ENCODE data around the gene SYNDIG1. TPM values are rescaled to one million over a fixed set of nuclear protein-coding genes. Genes with fewer than 3 reads are reported as not detected.

The SYNDIG1 gene
- total RNA-seq, 1 donor from 2014 or later, result 0.49 TPM

GRCh38 chr20:24443436-24443835, 26.0 kb upstream of the SYNDIG1 start:
- no peaks in the 10 kb centered on the region for H3K9me3 Mint-ChIP-seq
- no peak overlapping the region for H3K4me3 Mint-ChIP-seq
- no peaks in the 10 kb centered on the region for H3K36me3 Mint-ChIP-seq (ENCODE audit: low read depth)
- peaks cover 18% of the 10 kb centered on the region for H3K4me1 Mint-ChIP-seq
- no peak overlapping the region for H3K27ac Mint-ChIP-seq (ENCODE audit: unreplicated experiment)
- DNase-seq (ENCODE audit: low read depth, low spot score), result no peak
- TF ChIP-seq, protein P1, sequence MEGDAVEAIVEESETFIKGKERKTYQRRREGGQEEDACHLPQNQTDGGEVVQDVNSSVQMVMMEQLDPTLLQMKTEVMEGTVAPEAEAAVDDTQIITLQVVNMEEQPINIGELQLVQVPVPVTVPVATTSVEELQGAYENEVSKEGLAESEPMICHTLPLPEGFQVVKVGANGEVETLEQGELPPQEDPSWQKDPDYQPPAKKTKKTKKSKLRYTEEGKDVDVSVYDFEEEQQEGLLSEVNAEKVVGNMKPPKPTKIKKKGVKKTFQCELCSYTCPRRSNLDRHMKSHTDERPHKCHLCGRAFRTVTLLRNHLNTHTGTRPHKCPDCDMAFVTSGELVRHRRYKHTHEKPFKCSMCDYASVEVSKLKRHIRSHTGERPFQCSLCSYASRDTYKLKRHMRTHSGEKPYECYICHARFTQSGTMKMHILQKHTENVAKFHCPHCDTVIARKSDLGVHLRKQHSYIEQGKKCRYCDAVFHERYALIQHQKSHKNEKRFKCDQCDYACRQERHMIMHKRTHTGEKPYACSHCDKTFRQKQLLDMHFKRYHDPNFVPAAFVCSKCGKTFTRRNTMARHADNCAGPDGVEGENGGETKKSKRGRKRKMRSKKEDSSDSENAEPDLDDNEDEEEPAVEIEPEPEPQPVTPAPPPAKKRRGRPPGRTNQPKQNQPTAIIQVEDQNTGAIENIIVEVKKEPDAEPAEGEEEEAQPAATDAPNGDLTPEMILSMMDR (conservative IDR thresholded peaks at IDR 0.05), result no peak
- peaks cover 20% of the 10 kb centered on the region for H3K27me3 Mint-ChIP-seq (ENCODE audit: low read depth)

DNA sequence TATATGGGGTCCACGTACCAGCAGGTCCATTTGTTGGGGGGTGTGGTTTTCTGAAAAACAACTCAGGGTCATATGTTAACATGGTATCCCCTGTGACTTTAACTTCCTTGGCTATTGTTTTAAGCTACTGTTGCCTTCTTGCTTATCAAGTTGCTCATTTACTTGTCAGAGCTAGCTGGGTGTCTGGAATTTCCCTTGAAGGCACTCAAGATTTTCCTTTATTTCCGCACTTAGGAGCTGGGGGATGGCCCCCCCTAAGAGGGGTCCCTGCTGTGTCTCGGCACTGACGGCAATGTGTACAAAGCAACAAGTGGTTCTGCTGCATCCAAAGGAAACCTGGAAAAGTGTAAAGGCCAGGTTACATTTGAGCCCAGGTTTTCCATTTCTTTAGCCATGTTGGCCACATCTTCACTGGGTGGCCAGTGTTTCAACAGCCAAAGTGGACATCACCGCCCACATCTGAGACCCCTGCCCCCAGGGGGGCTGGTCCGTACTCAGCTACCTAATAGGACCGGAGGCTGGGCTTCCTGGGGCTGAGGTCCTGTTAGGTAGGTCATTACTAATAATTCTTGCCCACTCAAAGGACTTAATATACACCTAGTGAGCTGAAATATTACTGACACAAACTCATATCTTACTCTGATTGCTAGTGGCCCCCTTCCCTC, 24.8 kb upstream of the SYNDIG1 start:
- H3K36me3 Mint-ChIP-seq (ENCODE audit: low read depth), result no peaks in the 10 kb centered on the region
- H3K27ac Mint-ChIP-seq (ENCODE audit: unreplicated experiment), result no peak overlapping the region
- peaks cover 18% of the 10 kb centered on the region for H3K4me1 Mint-ChIP-seq
- H3K27me3 Mint-ChIP-seq (ENCODE audit: low read depth), result peaks cover 21% of the 10 kb centered on the region
- H3K9me3 Mint-ChIP-seq, result no peaks in the 10 kb centered on the region
- TF ChIP-seq, protein P1 (conservative IDR thresholded peaks at IDR 0.05), result no peak
- DNase-seq (ENCODE audit: low read depth, low spot score), result no peak
- no peak overlapping the region for H3K4me3 Mint-ChIP-seq

DNA sequence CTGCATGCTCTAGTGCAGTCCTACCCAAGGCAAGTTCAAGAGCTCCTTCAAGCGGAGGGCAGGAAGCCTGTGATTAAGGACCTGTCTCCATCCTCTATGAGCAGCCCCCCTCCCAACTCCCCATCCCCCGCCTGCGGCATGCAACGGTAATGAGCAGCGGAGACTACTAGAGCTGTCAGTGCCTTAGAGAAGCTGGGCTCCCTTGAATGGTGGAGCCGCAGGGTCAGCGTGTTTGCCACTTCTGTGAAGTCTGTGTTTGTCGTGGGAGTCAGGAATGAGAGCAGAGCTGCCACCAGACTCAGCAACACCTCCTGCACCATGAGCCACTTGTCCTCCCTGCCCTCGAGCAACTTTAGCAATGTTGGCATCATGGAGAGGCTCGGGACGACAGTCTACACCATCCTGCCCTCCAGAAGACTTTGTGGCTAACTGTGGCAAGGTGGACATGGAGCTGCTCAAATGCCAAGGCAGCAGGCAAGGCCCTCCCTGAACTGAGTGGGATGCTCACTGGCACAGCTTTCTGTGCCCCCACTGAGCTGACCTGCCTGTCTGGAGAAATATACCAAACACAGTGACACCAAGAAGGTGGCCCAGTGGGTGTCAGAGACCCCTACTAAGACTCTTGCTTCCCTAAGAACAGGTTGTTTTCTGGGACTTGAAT, 23.8 kb upstream of the SYNDIG1 start:
- Mint-ChIP-seq H3K36me3 (ENCODE audit: low read depth) (no peaks in the 10 kb centered on the region), H3K27me3 (ENCODE audit: low read depth) (peaks cover 21% of the 10 kb centered on the region), H3K4me1 (peaks cover 18% of the 10 kb centered on the region), H3K4me3 (no peak overlapping the region), H3K27ac (ENCODE audit: unreplicated experiment) (no peak overlapping the region), H3K9me3 (no peaks in the 10 kb centered on the region)
- no peak for DNase-seq (ENCODE audit: low read depth, low spot score)
- TF ChIP-seq, protein P1 (conservative IDR thresholded peaks at IDR 0.05), result no peak

DNA sequence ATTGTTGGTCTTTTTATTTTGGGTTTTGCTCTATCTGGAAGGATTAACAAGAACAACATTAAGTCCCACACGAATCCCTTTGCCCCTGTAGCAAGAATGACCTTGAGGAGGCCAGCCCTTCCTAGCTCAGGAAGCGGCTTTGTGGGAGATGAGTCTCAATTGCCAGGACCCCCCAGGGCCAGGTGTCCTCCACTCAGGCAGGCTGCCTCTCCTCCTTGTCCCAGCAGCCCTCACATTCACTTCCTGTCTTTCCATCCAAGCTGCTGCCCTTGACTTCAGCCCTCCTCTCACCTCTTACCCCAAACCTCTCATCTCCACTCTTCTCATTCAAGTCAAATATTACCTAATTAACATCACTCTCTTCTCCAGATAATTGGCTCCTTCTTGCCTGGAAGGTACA, 22.6 kb upstream of the SYNDIG1 start:
- Mint-ChIP-seq H3K27ac (ENCODE audit: unreplicated experiment) (no peak overlapping the region), H3K27me3 (ENCODE audit: low read depth) (peaks cover 19% of the 10 kb centered on the region), H3K9me3 (no peaks in the 10 kb centered on the region), H3K4me1 (peaks cover 23% of the 10 kb centered on the region), H3K36me3 (ENCODE audit: low read depth) (no peaks in the 10 kb centered on the region), H3K4me3 (no peak overlapping the region)
- no peak for DNase-seq (ENCODE audit: low read depth, low spot score)
- TF ChIP-seq, protein P1 (conservative IDR thresholded peaks at IDR 0.05), result no peak

- Mint-ChIP-seq H3K9me3 (no peaks in the 10 kb centered on the region), H3K27ac (ENCODE audit: unreplicated experiment) (no peak overlapping the region), H3K27me3 (ENCODE audit: low read depth) (peaks cover 19% of the 10 kb centered on the region), H3K4me3 (no peak overlapping the region), H3K36me3 (ENCODE audit: low read depth) (no peaks in the 10 kb centered on the region), H3K4me1 (peaks cover 23% of the 10 kb centered on the region)
- DNase-seq (ENCODE audit: low read depth, low spot score), result no peak
- TF ChIP-seq, protein P1 (conservative IDR thresholded peaks at IDR 0.05), result no peak
These were observed 21.3 kb upstream of the SYNDIG1 start for GRCh38 chr20:24448170-24448569.
